ENCODE data around the gene FCN3. TPM values are rescaled to one million over a fixed set of nuclear protein-coding genes. Genes with fewer than 3 reads are reported as not detected.

FCN3 gene
- total and polyA plus RNA-seq, 10 of the 15 experiments (the other 5 are each of a cell fraction or from before 2014, with no cell fraction given): 0.28 TPM; not detected in 9

DNA sequence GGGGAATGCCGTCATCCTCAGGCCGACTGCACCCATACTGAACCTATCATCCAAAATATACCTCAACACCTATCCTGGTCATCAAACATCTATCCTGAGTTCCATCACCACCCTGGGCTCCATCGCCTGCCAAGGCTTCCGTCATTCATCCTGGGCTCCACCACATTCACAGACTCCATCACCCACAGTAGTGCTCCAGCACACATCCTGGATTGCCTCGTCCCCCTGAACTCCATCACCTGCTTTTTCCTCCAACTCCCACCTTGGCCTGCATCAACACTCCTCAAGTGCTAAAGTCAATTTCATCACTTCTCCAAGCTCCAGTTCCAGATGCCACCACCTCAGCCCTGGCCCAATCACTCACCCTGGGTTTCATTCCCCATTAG, 15.7 kb downstream of the FCN3 start:
- no peaks in the 10 kb centered on the region for H3K36me3 ChIP-seq (ENCODE audit: control insufficient read depth in 2 of 2, insufficient read depth in 2 of 2, low read length in 1 of 2)
- intact Hi-C loops (cut with micrococcal nuclease; ENCODE audit: unreplicated experiment) (no loop called here), in situ Hi-C loops (cut with MboI) (no loop called here)
- no peaks in the 10 kb centered on the region for H4K20me1 ChIP-seq (ENCODE audit: control insufficient read depth, insufficient read depth)
- no TSS peak for BruUV-seq (replicated peaks)
- SMC1A ChIA-PET (ENCODE audit: uncharacterized antibody, unreplicated experiment): interaction anchor here (1.0 to 2.0 kb wide), 3 partner anchors 26 to 36 kb away, joined by 3 to 6 read pairs (median 4); no protein-coding TSS in a partner anchor
- RAD21 ChIA-PET (ENCODE audit: unreplicated experiment): interaction anchor here (1.1 to 3.1 kb wide), 2 partner anchors 28 to 36 kb away, joined by 4 to 16 read pairs; no protein-coding TSS in a partner anchor
- no peak overlapping the region for H2AFZ ChIP-seq (ENCODE audit: control insufficient read depth, low read depth, low read length)
- DNase-seq (ENCODE audit: low read depth, low spot score) (no peak), FAIRE-seq (no peak), ATAC-seq (no peak)
- no peak overlapping the region; the same call in 1 of the 2 replicates for H3K4me2 ChIP-seq (ENCODE audit: control insufficient read depth, insufficient read depth)
- H3K27me3 ChIP-seq (replicated peaks in 1 of 2; ENCODE audit: control insufficient read depth in 2 of 2, insufficient read depth in 2 of 2, low read length in 1 of 2): no peaks in the 10 kb centered on the region; a peak in 1 of 4 replicates
- no peak overlapping the region for H3K27ac ChIP-seq (ENCODE audit: control insufficient read depth, insufficient read depth)
- CTCF ChIA-PET: interaction anchor here (0.9 to 8.7 kb wide), 9 partner anchors 8 to 247 kb away, joined by 3 to 126 read pairs (median 9); partner anchors contain the start of genes AHDC1, CD164L2, GPR3 and MAP3K6
- no peaks in the 10 kb centered on the region for H3K79me2 ChIP-seq (ENCODE audit: control insufficient read depth, insufficient read depth, low read length)
- no peaks in the 10 kb centered on the region for H3K9me3 ChIP-seq (replicated peaks; ENCODE audit: control insufficient read depth, insufficient read depth, low read length)
- H3K9ac ChIP-seq (ENCODE audit: control insufficient read depth, insufficient read depth, low read length): no peak overlapping the region
- WGBS (ENCODE audit: insufficient coverage, insufficient replicate concordance, low lambda C conversion rate, missing lambda C conversion rate): 91% methylated on average over 5 of the region's 5 CpGs
- TF ChIP-seq IKZF1 (conservative IDR thresholded peaks at IDR 0.05) (no peak), CHD4 (IDR thresholded peaks at IDR 0.05) (no peak), CREB1 (IDR thresholded peaks at IDR 0.05; ENCODE audit: low read depth) (no peak), ESRRA (IDR thresholded peaks at IDR 0.05; ENCODE audit: low read length) (no peak), KDM1A (IDR thresholded peaks at IDR 0.05; ENCODE audit: borderline replicate concordance) (no peak), RAD51 (IDR thresholded peaks at IDR 0.05) (no peak), ZZZ3 (IDR thresholded peaks at IDR 0.05; ENCODE audit: control insufficient read depth, insufficient read length, low read depth) (no peak), HDAC6 (IDR thresholded peaks at IDR 0.05; ENCODE audit: unreplicated experiment) (no peak), LARP7 (IDR thresholded peaks at IDR 0.05) (no peak)
- TF ChIP-seq, protein P1, sequence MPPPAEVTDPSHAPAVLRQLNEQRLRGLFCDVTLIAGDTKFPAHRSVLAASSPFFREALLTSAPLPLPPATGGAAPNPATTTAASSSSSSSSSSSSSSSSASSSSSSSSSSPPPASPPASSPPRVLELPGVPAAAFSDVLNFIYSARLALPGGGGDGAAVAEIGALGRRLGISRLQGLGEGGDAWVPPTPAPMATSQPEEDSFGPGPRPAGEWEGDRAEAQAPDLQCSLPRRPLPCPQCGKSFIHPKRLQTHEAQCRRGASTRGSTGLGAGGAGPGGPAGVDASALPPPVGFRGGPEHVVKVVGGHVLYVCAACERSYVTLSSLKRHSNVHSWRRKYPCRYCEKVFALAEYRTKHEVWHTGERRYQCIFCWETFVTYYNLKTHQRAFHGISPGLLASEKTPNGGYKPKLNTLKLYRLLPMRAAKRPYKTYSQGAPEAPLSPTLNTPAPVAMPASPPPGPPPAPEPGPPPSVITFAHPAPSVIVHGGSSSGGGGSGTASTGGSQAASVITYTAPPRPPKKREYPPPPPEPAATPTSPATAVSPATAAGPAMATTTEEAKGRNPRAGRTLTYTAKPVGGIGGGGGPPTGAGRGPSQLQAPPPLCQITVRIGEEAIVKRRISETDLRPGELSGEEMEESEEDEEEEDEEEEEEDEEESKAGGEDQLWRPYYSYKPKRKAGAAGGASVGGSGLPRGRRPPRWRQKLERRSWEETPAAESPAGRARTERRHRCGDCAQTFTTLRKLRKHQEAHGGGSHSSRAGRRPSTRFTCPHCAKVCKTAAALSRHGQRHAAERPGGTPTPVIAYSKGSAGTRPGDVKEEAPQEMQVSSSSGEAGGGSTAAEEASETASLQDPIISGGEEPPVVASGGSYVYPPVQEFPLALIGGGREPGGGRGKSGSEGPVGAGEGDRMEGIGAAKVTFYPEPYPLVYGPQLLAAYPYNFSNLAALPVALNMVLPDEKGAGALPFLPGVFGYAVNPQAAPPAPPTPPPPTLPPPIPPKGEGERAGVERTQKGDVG (CRISPR knock-in tag; IDR thresholded peaks at IDR 0.05): no peak
- TF ChIP-seq, protein P2, sequence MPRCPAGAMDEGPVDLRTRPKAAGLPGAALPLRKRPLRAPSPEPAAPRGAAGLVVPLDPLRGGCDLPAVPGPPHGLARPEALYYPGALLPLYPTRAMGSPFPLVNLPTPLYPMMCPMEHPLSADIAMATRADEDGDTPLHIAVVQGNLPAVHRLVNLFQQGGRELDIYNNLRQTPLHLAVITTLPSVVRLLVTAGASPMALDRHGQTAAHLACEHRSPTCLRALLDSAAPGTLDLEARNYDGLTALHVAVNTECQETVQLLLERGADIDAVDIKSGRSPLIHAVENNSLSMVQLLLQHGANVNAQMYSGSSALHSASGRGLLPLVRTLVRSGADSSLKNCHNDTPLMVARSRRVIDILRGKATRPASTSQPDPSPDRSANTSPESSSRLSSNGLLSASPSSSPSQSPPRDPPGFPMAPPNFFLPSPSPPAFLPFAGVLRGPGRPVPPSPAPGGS (IDR thresholded peaks at IDR 0.05; ENCODE audit: borderline replicate concordance, insufficient read depth, low read depth, low read length, poor library complexity, severe bottlenecking): no peak
- H3K4me3 ChIP-seq: no peak overlapping the region
- POLR2A ChIA-PET: no interaction called here
- H3K4me1 ChIP-seq (ENCODE audit: control insufficient read depth, insufficient read depth, low read length): peaks cover 13% of the 10 kb centered on the region

All from GM12878 (cell line).